H9 (cell line): ENCODE results near the gene HCFC2. TPM values are rescaled to one million over a fixed set of nuclear protein-coding genes. Genes with fewer than 3 reads are reported as not detected.

ENCODE experiments used
- DNase-seq: peaks from one replicate; pipeline ENCODE4 v3.0.0-alpha.2; 2017
- H2AFZ ChIP-seq: one replicate; pipeline ENCODE4 v1.6.1; 2013; ENCODE audit warnings: mild to moderate bottlenecking, low read length, control low read depth, moderate library complexity
- H2AK5ac ChIP-seq: 2 replicates; pipeline ENCODE4 v1.6.1; 2013; ENCODE audit warnings: low read length, control low read depth, mixed read lengths; ENCODE audit not compliant: insufficient read length
- H2BK120ac ChIP-seq: one replicate; pipeline ENCODE4 v1.6.1; 2013; ENCODE audit warnings: low read depth, mild to moderate bottlenecking, low read length, control low read depth, inconsistent platforms; ENCODE audit not compliant: poor library complexity, severe bottlenecking
- H2BK12ac ChIP-seq: 2 replicates; pipeline ENCODE4 v1.6.1; 2013; ENCODE audit warnings: low read length, control low read depth, mixed read lengths, low read depth; ENCODE audit not compliant: insufficient read length
- H2BK15ac ChIP-seq: 2 replicates; pipeline ENCODE4 v1.6.1; 2013; ENCODE audit warnings: low read depth, low read length, control low read depth
- H2BK20ac ChIP-seq: one replicate; pipeline ENCODE4 v1.6.1; 2013; ENCODE audit warnings: low read depth, mild to moderate bottlenecking, low read length, control low read depth, inconsistent platforms; ENCODE audit not compliant: poor library complexity, severe bottlenecking
- H2BK5ac ChIP-seq: 2 replicates; pipeline ENCODE4 v1.6.1; 2013; ENCODE audit warnings: low read length, control low read depth, mixed read lengths; ENCODE audit not compliant: insufficient read length
- H3K14ac ChIP-seq: 2 replicates; pipeline ENCODE4 v1.6.1; 2013; ENCODE audit warnings: low read length, control low read depth; ENCODE audit not compliant: insufficient read depth
- H3K18ac ChIP-seq: 2 replicates; pipeline ENCODE4 v1.6.1; 2013; ENCODE audit warnings: low read depth, mild to moderate bottlenecking, mixed read lengths, low read length, control low read depth; ENCODE audit not compliant: insufficient read length
- H3K23ac ChIP-seq: 2 replicates; pipeline ENCODE4 v1.6.1; 2013; ENCODE audit warnings: low read length, control low read depth, mixed read lengths, low read depth; ENCODE audit not compliant: insufficient read length
- H3K23me2 ChIP-seq: 2 replicates; pipeline ENCODE4 v1.6.1; 2013; ENCODE audit warnings: low read depth, mild to moderate bottlenecking, mixed read lengths, low read length, control low read depth; ENCODE audit not compliant: insufficient read length, poor library complexity, severe bottlenecking
- H3K27ac ChIP-seq: 2 replicates; pipeline ENCODE4 v1.5.1; 2013; ENCODE audit warnings: low read length, control low read depth, mixed read lengths, low read depth; ENCODE audit not compliant: insufficient read length
- H3K27me3 ChIP-seq: 2 replicates; pipeline ENCODE4 v1.6.1; 2013; ENCODE audit warnings: low read length, control low read depth, inconsistent platforms; ENCODE audit not compliant: insufficient read depth
- H3K4ac ChIP-seq: 2 replicates; pipeline ENCODE4 v1.6.1; 2013; ENCODE audit warnings: low read depth, mild to moderate bottlenecking, control low read depth, inconsistent platforms, low read length, moderate library complexity
- H3K4me1 ChIP-seq: 2 replicates; pipeline ENCODE4 v1.6.1; 2013; ENCODE audit warnings: low read length, control low read depth, inconsistent platforms; ENCODE audit not compliant: insufficient read depth
- H3K4me2 ChIP-seq: 2 replicates; pipeline ENCODE4 v1.6.1; 2013; ENCODE audit warnings: low read length, control low read depth, mixed read lengths; ENCODE audit not compliant: insufficient read length, insufficient read depth
- H3K56ac ChIP-seq: 2 replicates; pipeline ENCODE4 v1.6.1; 2013; ENCODE audit warnings: low read depth, mild to moderate bottlenecking, mixed read lengths, low read length, control low read depth; ENCODE audit not compliant: insufficient read length
- H3K79me1 ChIP-seq: 2 replicates; pipeline ENCODE4 v1.6.1; 2013; ENCODE audit warnings: low read depth, mild to moderate bottlenecking, moderate library complexity, low read length, control low read depth, inconsistent platforms; ENCODE audit not compliant: insufficient read depth, poor library complexity, severe bottlenecking
- H3K79me2 ChIP-seq: 2 replicates; pipeline ENCODE4 v1.6.1; 2013; ENCODE audit warnings: low read length, control low read depth, inconsistent platforms; ENCODE audit not compliant: insufficient read depth
- H3K9ac ChIP-seq: 2 replicates; pipeline ENCODE4 v1.6.1; 2013; ENCODE audit warnings: low read length, control low read depth, mixed read lengths; ENCODE audit not compliant: insufficient read length; ENCODE audit errors: extremely low read depth
- H3K9me3 ChIP-seq: one replicate; pipeline ENCODE4 v1.6.1; 2013; ENCODE audit warnings: low read depth, low read length, inconsistent platforms; ENCODE audit not compliant: control insufficient read depth
- H3T11ph ChIP-seq: one replicate; pipeline ENCODE4 v1.6.1; 2013; ENCODE audit warnings: mild to moderate bottlenecking, low read length, control low read depth, inconsistent platforms
- H4K20me1 ChIP-seq: one replicate; pipeline ENCODE4 v1.6.1; 2013; ENCODE audit not compliant: control insufficient read depth, insufficient read length, insufficient read depth
- H4K5ac ChIP-seq: 2 replicates; pipeline ENCODE4 v1.6.1; 2013; ENCODE audit warnings: low read depth, mild to moderate bottlenecking, mixed read lengths, low read length, control low read depth; ENCODE audit not compliant: insufficient read length
- H4K8ac ChIP-seq: replicated peaks from 2 replicates; pipeline ENCODE4 v1.6.1; 2013; ENCODE audit warnings: low read length, control low read depth, mixed read lengths, low read depth; ENCODE audit not compliant: insufficient read length
- H4K91ac ChIP-seq: 2 replicates; pipeline ENCODE4 v1.6.1; 2013; ENCODE audit warnings: low read depth, mild to moderate bottlenecking, moderate library complexity, mixed read lengths, low read length, control low read depth; ENCODE audit not compliant: insufficient read length
- H3K27ac Mint-ChIP-seq, 3 experiments: 2 replicates in 2 of 3; 3 replicates in 1 of 3; pipeline ENCODE4 v1.8.0; 2020 to 2021; ENCODE audit warnings: mixed read lengths in 3 of 3, mild to moderate bottlenecking in 1 of 3, moderate library complexity in 1 of 3
- H3K27me3 Mint-ChIP-seq: 2 replicates; pipeline ENCODE4 v1.8.0; 2021; ENCODE audit warnings: low read depth, mild to moderate bottlenecking, moderate library complexity, mixed read lengths
- H3K36me3 Mint-ChIP-seq, 3 experiments: 2 replicates in 2 of 3; 3 replicates in 1 of 3; pipeline ENCODE4 v1.8.0; 2020 to 2021; ENCODE audit warnings: low read depth in 3 of 3, mixed read lengths in 3 of 3; ENCODE audit not compliant: insufficient read depth in 1 of 3
- H3K4me1 Mint-ChIP-seq, 2 experiments: 2 replicates each; pipeline ENCODE4 v1.8.0; 2020; ENCODE audit warnings: mixed read lengths in 2 of 2
- H3K4me3 Mint-ChIP-seq, 2 experiments: 2 replicates in 1 of 2; 3 replicates in 1 of 2; pipeline ENCODE4 v1.8.0; 2020 to 2021; ENCODE audit warnings: mild to moderate bottlenecking in 2 of 2, mixed read lengths in 2 of 2, moderate library complexity in 1 of 2
- H3K9me3 Mint-ChIP-seq, 2 experiments: 2 replicates in 1 of 2; 3 replicates in 1 of 2; pipeline ENCODE4 v1.8.0; 2020; ENCODE audit warnings: mild to moderate bottlenecking in 2 of 2, mixed read lengths in 2 of 2, moderate library complexity in 1 of 2
- CTCF ChIP-seq: fragments of 200-600 bp; sonication (generic); conservative IDR thresholded peaks from 3 replicates; pipeline ENCODE4 v1.8.0; 2021; ENCODE audit warnings: antibody characterized with exemption, mild to moderate bottlenecking
- WGBS: extraction: QIAGEN DNeasy Blood & Tissue Kit; methylation state at CpG from one replicate; pipeline ENCODE4 v1.1.7; 2013; ENCODE audit warnings: missing lambda C conversion rate, low lambda C conversion rate, mixed read lengths; ENCODE audit not compliant: insufficient read length; ENCODE audit errors: extremely low coverage; 5-methylcytosine and 5-hydroxymethylcytosine counted together
- total RNA-seq: library from RNA; stranded (reverse); gene quantifications from 2 replicates; pipeline ENCODE4 v1.2.1, GENCODE V29; 2021

Gene HCFC2
- total RNA-seq, 1 experiment from 2014 or later, result 1.9 TPM

GRCh38 chr12:104023710-104024109 is 40.6 kb upstream of the HCFC2 start:
- Histone ChIP-seq H4K5ac (no peak overlapping the region), H3K27me3 (no peaks in the 10 kb centered on the region), H2BK15ac (no peak overlapping the region), H4K20me1 (no peaks in the 10 kb centered on the region), H3K27ac (no peak overlapping the region), H3K14ac (no peak overlapping the region), H2BK12ac (no peak overlapping the region), H3K79me1 (no peaks in the 10 kb centered on the region), H3K23me2 (no peaks in the 10 kb centered on the region), H3K23ac (no peak overlapping the region), H2BK120ac (no peak overlapping the region), H3K4me2 (no peak overlapping the region), H2BK5ac (no peak overlapping the region), H3K4ac (no peak overlapping the region), H3K56ac (no peak overlapping the region), H2AK5ac (no peak overlapping the region), H3K18ac (no peak overlapping the region), H2AFZ (no peak overlapping the region), H3T11ph (no peak overlapping the region), H2BK20ac (no peak overlapping the region), H4K91ac (no peak overlapping the region), H3K9ac (no peak overlapping the region), H3K4me1 (no peaks in the 10 kb centered on the region), H3K79me2 (no peaks in the 10 kb centered on the region), H3K9me3 (no peaks in the 10 kb centered on the region), H4K8ac (no peak overlapping the region)
- H3K27me3 Mint-ChIP-seq, result peaks cover 9% of the 10 kb centered on the region
- no peak overlapping the region for H3K4me3 Mint-ChIP-seq
- no peak for DNase-seq
- H3K27ac Mint-ChIP-seq, result no peak overlapping the region
- WGBS, result no CpG with 5 or more reads among the region's 2 CpGs
- no peak for TF ChIP-seq CTCF
- H3K4me1 Mint-ChIP-seq, result no peaks in the 10 kb centered on the region
- peaks cover 2 to 8% (median 5%) of the 10 kb centered on the region in 3 experiments; a peak in 3 of 7 replicates for H3K36me3 Mint-ChIP-seq
- H3K9me3 Mint-ChIP-seq, result peaks cover 11 to 18% of the 10 kb centered on the region in 2 experiments
